CD4-positive, alpha-beta T cell treated with Interferon gamma for 1 hour (primary cell): Measurements from ENCODE around the gene MMP7.
"Not testable (repeated sequence)": the region's sequence is repeated elsewhere in the genome, so short reads cannot be mapped to it uniquely, and the experiment has no call there.

Source experiments
- DNase-seq: peaks from one replicate; pipeline ENCODE4 v3.0.0-alpha.2; 2020

Gene MMP7

GRCh38 chr11:102534261-102534872, 3.8 kb upstream of the MMP7 start:
- DNase-seq = no peak

DNA sequence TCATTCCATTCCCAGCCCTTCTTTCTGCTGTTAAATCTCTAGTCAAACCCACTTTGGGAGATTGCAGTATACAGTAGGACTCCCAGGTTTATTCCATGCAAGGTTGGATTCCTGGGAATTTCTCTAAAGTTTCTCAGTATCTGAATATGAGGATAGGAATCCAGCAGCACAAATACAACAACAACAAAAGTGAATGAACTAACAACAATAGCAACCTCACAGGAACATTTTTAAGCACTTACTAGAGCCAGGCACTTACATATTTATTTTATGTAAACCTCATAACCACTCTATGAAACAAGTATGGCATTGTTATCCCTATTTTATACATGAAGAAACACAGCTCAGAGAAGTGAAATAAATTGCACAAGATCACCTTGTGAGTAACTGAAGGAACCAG, 1.9 kb downstream of the MMP7 start:
- DNase-seq = no peak

GRCh38 chr11:102527684-102528083, 2.9 kb downstream of the MMP7 start:
- DNase-seq = no peak

DNA sequence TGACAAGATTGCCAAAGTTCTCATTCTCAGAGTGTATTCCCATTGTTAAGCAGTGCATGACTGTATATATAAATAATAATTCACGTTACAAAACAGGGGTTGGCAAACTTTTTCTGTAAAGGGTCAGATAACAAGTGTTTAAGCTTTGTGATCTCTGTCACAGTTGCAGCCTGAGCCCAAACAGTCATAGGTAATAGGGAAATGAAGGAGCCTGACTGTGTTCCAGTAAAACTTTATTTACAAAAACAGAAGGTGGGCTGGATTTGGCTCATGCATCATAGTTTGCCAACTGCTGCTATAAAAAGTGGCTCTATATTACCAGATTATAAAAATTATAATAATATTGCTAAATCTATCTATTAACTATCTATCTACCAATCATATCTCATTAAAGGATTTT, 3.5 kb downstream of the MMP7 start:
- DNase-seq = no peak

- DNase-seq = no peak
These were observed 6.7 kb downstream of the MMP7 start for GRCh38 chr11:102523887-102524286.

GRCh38 chr11:102523189-102523570, 7.4 kb downstream of the MMP7 start:
- DNase-seq = no peak

DNA sequence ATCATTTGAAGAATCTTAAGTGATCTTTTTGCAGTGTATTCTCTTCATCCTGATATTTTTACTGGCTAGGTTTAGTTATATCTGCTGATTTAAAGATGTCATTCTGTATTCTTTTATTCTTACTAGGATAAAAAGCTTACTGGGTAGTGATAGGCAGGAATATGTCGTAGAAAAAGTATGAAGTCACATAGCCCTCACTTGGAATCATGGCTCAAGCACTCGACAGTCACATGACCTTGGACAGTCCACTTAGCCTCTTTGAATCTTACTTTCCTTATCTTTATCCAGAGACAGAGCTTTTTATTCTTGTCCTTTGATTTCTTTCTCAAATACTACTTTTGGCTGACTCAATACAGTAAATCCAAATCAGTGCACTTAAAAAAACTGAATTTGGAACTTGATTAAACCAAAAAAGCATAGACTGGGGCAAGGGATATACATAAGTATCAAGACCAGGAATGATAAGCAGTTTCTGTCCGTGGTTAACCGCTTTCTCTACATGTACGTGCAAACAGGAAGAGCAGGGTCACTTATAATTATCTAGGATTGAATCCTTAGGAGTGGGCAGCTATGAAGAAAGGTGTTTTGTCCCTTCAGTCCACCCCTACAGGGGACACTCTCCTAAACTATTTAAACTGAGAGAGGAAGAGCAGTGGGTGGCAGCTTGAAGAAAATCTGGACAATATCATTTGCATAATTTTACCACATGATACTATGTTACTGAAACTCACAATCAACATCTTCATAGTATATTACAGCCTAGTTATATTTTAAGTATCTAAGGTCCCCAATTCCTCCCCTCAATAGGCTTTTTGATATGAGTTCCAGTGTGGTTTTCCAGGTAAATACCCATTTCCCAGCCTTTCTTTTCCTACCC, 8.0 kb downstream of the MMP7 start:
- no peak for DNase-seq

- no peak for DNase-seq
These were observed 9.4 kb downstream of the MMP7 start for GRCh38 chr11:102521121-102521520.

DNA sequence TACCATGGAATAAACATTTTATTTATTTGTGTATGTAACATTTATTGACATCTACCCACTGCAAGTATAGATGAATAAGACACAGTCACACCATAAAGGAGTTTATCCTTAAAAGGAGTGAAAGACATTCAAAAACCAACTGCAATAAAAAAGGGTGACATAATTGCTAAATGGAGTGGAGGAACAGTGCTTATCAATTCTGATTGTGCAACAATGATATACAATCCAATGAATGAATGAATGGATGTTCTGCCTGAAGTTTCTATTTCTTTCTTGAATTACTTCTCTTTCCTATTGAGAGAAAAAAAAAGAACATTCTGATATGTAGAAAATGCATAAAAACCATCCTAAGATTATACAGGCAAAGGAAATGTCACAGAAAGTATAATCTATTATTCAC, 10.0 kb downstream of the MMP7 start:
- DNase-seq = no peak

- no peak for DNase-seq
These were observed 12.1 kb downstream of the MMP7 start for GRCh38 chr11:102518296-102519094.

- no peak for DNase-seq
These were observed 12.9 kb downstream of the MMP7 start for GRCh38 chr11:102517670-102518069.

- DNase-seq = no peak
These were observed 14.4 kb downstream of the MMP7 start for GRCh38 chr11:102516179-102516578.

- DNase-seq = no peak
These were observed 16.7 kb downstream of the MMP7 start for GRCh38 chr11:102513869-102514268.

DNA sequence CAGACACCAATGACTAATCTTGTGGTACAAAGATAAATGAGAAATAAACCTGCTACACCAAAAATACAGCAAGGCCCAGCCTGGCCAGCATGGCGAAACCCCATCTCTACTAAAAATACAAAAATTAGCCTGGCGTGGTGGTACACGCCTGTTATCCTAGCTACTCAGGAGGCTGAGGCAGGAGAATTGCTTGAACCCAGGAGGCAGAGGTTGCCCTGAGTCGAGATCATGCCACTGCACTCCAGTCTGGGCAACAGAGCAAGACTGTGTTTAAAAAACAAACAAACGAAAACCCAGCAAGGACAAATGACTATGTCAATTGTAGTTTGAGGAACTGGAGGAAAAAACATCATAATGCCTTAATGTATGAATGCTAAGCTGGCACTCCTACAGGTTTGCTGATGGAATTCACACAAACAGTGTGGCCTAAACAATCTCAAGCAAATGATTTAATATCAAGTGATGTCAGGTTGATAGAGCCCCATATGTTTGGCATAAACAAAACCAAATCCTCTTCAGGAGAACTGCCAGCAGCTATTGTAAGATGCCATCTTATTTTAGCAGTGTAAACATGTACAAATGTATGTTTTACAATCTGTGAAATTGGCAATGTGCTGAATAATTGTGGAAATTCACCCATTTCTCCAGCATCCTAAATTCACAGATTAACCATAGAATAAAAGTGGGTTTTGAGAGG, 20.0 kb downstream of the MMP7 start:
- DNase-seq = no peak

DNA sequence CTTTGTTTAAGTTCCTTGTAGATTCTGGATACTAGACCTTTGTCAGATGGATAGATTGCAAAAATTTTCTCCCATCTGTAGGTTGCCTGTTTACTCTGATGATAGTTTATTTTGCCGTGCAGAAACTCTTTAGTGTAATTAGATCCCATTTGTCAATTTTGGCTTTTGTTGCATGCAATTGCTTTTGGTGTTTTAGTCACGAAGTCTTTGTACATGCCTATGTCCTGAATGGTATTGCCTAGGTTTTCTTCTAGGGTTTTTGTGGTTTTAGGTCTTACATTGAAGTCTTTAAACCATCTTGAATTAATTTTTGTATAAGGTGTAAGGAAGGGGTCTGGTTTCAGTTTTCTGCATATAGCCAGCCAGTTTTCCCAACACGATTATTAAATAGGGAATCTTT, 27.7 kb downstream of the MMP7 start:
- DNase-seq = not testable (repeated sequence)

DNA sequence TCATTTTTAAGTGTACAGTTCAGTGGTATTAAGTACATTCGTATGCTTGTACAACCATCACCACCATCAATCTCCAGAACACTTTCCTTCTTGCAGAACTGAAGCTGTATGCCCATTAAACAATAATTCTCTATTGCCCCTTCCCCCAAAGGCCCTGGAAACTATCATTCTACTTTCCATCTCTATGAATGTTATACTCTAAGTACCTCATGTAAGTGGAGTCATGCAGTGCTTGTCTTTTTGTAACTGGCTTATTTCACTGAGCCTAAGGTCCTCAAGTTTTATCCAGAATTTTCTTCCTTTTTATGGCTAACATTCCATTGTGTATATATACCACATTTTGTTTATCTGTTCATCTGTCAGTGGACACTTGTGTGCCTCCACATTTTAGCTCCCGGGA, 29.7 kb downstream of the MMP7 start:
- no peak for DNase-seq

DNA sequence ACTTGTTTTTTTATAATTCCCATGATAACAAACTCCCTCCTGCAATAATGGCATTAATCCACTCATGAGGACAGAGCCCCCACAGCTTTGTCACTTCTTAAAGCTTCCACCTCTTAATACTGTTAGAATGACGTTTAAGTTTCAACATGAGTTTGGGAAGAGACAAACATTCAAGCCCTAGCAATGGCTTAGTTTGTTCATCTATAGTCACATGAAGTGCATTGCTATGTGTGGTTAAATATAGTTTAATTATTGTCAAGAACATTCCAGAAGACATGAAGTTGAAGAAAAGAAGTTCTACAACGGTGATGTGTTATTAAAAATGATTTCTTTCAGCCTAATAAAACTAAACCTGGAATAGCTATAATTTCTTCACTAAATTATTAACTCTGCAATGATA, 30.6 kb downstream of the MMP7 start:
- DNase-seq = no peak

- DNase-seq = no peak
These were observed 31.4 kb downstream of the MMP7 start for GRCh38 chr11:102499151-102499550.

DNA sequence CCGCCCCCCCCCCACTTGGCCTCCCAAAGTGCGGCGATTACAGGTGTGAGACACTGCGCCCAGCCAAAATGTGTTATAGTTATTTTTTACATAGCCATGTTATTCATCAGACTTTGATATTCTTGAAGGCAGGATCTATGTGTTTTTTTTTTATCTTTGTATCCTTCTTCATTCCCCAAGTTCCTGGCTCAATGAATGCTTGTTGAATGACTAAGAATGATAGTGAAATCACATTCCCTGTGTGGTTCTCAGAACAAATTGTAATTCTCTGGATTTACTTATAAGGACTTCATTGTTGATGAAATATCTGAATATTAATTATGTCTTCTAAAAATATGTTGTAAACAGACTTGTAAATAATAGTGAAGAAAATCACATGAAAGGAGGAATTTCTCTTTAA, 33.5 kb downstream of the MMP7 start:
- DNase-seq = no peak

- peak; percentile 43 for DNase-seq
These were observed 35.1 kb downstream of the MMP7 start for GRCh38 chr11:102495161-102496042.

- no peak for DNase-seq
These were observed 36.3 kb downstream of the MMP7 start for GRCh38 chr11:102494216-102494615.

GRCh38 chr11:102493524-102493923, 37.0 kb downstream of the MMP7 start:
- DNase-seq = no peak
